Activated CD4-positive, alpha-beta T cell treated with anti-CD3 and anti-CD28 coated beads, Interleukin-2, Interleukin-4, amounts not matched to agents 100 ng/mL and 50 ng/mL, durations not matched to agents 16 hours and 8 hours (primary cell): ENCODE data around the gene CMTM6.
"Not testable (repeated sequence)": the region's sequence is repeated elsewhere in the genome, so short reads cannot be mapped to it uniquely, and the experiment has no call there.

Experiments used
- DNase-seq: peaks from one replicate; pipeline ENCODE4 v3.0.0-alpha.2; 2020; ENCODE audit warnings: low spot score

Gene CMTM6

DNA sequence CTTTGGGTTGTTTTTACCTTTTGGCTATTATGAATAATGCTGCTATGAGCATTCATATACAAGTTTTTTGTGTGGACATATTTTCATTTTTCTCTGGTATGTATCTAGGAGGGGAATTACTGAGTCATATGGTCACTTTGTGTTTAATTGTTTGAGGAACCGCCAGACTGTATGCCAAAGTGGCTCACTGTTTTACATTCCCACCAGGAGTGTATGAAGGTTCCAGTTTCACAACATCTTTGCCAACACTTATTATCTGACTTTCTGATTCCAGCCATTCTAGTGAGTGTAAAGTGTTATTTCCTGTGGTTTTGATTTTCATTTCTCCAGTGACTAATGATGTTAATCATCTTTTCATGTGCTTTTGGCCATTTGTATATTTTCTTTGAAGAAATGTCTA lies 59.2 kb downstream of the CMTM6 start:
- DNase-seq = no peak

DNA sequence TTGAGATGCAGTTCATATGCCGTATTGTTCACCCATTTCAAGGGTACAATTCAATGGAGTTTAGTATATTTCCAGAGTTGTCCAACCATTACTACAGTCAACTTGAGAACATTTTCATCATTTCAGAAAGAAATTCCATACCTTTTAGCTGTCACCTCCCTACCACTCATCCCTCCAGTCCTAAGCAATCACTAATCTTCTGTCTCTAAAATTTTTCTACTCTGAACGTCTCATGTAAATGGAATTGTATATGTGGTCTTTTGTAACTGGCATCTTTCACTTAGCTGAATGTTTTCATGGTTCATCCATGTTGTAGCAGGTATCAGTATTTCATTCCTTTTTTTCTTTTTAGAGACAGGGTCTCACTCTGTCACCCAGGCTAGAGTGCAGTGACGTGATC lies 59.9 kb downstream of the CMTM6 start:
- no peak for DNase-seq

DNA sequence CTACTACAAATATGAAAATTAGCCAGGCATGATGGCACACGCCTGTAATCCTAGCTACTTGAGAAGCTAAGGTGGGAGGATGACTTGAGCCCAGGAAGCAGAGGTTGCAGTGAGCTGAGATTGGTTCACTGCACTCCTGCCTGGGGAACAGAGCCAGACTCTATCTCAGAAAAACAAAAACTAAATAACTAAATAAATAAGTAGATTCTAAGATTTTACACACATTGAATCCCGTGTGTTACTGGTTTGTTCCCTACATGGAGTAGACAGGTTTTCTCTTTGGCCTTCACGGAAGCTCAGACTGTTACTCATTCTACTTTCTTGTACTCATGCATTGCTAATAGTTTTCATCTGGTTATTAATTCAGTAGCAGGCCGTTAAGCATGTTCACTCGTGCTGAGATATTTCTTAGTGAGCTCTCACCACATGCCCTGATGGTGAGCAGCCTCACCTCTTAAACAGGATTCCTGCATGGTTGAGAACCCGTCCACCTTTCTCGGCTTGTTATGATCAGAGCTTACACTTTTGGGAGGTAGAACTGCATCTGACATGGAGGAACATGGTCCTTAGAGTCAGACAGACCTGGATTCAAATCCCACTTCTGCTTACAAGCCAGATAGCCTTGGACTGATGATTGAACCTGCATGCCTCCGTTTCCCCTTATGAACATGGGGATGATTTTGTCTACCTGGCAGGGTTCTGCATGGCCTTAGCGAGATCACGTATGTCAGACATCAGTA lies 61.9 kb downstream of the CMTM6 start:
- DNase-seq = no peak

DNA sequence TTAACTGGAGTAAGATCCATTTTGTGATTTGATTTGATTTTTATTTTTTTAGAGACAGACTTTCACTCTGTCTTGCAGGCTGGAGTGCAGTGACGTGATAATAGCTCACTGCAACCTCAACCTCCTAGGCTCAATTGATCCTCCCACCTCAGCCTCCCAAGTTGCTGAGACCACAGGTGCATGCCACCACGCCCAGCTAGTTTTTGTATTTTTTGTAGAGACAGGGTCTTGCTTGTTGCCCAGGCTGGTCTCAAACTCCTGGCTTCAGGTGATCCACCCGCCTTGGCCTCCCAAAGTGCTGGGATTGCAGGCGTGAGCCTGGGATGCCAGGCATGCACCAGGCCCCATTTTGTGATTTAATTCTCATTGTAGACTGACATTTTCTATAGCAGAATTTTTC lies 63.2 kb downstream of the CMTM6 start:
- DNase-seq = not testable (repeated sequence)

DNA sequence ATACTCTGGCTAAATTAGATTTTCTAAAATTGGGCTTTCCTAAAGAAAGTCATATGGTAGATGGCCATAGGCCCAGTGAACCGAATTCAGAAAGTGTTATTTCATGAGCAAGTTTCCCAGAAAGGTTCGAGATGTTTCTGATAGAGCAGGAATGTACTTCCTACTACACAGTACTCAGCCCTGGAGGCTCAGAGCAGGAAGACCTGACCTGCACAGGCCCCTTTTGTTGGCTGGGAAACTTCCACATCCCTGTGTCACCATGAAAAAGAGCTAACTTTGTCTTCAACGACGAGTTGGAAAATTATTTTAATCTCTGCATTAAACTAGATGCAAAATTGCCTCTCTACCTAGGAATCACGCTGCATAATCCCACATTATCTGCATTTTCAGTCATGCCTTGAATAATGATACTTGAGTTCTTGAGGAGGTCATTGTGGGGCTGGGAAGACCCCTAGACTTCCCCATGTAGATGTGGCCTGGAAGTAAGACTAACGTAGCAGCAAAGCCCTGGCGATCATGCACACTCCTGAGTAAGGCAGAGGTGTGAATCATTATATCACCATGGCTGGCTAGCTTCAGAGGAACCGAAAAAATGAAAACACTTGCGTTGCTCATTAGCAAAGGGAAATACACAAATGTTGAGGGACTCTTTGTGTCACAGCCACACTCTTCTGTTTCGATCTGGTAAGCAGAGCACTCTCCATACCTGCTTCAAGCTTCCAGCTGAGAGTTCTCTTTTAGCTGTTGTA lies 63.9 kb downstream of the CMTM6 start:
- DNase-seq = peak; percentile 64

DNA sequence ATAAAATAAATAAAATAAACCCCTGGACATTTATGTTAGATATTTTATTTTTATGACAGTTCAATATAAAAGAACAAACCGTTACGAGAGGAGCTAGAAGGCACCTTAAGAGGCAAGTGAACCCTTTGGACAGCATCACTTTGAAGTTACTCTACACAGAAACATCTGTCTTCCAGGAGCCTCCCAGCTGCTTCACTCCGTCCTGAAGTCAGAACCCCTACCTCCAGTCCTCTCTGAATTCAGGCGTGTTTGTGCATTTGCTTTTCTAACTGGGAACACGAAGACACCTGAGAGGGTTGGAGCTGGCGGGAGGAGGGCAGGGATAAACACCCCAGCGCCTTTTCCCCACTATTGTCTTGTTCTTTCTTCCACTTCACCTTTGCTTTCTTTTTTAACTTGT lies 64.8 kb downstream of the CMTM6 start:
- DNase-seq = no peak

DNA sequence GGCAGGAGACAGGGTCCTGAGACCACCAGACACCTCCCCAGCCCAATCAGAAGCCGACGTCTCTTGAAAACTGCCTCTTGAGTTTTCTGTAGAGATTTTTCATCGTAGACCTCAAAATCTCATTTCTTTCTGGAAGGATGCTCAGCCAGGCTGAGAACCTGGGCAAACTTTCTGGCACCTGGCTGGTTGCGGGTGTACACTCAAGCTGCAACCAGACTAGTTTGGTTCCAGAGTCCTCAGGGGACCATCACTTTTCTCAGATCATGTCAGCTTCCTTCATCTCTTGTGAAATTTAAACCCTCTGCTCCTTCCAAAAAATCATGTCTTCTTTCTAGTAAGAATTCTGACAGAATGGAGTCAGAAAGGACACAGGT lies 65.8 kb downstream of the CMTM6 start:
- no peak for DNase-seq

DNA sequence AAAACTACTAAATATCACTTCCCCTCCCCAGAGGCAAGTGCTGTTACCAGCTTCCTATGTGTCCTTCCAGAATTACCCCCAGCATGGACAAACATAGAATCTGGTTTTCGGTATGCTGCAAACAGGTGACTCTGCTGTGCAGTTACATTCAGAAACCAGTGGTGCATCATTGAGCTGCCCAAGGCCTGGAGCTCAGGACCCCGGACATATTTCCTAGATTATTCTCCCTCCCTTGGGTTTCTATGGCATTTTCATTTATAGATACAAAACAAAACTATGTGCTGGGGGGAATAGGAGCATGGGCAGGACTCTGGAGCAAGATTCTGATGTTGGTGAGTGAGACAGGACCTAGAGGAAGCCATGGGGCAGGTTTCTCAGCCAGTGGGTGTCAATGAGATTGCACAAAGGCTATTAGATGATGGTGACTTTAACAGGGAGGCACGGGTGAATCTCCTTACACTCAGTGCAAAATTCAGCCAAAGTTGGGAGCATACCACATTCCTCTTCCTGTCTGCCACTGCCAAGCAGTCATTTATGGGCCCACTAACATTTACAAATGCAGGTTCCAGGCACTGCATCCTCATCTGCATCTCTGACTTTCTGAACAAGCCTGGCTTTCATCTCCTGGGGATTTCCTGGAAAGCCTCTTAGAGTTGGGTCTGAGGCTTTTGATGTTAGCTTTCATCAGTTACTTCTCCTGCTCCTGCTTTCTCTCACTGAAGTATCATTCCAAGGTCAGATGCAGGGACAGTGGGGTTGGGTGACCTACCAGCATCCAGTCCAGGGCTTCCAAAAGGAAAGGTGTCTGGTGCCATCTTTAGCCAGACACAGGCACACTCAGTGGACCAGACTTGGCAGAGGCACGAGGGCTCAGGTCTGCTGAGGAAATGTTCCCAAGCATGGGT lies 66.5 kb downstream of the CMTM6 start:
- no peak for DNase-seq

DNA sequence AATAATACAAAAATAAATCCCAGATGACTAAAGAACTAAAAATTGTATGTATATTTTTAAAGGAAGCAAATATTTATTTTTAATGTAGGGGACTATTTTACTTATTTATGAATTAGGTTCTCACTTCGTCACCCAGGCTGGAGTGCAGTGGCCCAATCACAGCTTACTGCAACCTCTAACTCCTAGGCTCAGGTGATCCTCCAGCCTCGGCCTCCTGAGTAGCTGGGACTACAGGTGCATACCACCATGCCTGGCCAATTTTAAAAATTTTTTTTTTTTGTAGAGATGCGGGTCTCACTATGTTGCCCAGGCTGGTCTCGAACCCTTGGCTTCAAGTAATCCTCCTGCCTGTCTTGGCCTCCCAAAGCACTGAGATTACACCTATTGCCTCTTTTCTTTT lies 68.4 kb downstream of the CMTM6 start:
- no peak for DNase-seq

DNA sequence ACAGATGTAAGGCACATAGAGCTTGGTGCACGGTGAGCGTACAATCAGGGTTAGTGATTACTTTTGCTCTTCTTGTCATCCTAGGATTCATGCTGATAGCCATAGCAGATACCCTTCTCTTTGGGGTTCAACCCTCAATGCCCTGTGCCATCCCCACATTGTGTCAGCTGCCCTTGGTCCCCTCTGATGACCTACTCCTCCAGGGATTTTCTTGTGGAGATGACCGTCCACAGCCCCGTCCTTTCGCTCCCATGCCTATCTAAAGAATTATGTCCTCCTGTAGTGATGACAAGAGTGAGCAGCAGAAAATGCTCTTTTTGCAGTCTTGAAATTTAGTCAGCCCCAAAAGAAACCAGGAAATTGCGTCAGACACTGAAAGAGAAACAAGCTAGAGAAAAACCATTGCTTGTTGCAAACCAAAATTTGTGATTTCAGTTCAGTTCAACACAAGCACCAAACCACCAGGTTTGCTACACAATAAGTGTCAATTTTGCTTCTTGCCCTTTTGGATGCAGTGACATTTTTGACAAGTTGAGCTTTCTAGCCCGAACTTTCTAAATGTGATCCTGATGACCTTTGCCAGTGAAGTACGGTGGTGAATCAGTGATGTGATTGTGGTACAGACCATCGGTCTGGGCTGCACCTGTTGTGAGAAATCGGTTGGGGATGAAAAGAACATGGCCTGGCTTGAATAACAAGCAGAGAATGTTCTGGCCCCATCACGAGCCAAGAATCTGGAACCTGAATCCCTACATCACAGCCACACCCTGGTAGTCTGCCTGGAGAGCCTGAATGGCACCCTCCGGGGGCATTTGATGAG lies 69.7 kb downstream of the CMTM6 start:
- DNase-seq = peak; percentile 80

DNA sequence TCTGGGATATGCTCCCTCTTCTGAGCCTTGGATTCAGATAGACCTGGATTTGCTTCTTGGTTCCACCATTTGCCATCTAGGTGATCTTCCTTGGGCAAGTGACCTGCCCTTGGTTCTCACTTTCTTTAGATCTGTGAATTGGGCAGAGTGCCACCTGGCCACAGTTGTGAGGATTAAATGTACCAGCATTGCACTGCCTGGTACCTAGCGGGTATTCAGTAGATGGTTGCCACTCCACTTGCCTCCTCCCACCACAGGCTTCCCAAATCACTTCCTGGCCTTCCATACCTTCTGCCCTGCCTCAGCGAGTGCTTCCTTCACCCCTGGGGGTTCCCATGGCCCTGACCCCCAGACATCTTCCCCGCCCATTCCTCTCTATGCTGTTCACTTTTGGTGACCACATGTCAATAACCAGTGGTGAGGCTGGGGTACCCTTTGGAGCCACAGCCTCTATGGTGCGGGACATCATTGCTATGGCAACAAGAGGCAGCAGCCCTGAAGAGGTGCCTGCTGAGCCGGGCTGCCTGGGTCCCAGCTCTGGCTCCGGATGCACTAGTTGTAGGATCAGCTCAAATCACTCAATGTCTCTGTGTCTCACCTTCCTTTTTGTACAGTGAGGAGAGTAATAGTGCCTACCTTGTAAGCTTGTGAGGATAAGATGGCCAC lies 70.5 kb downstream of the CMTM6 start:
- no peak for DNase-seq

DNA sequence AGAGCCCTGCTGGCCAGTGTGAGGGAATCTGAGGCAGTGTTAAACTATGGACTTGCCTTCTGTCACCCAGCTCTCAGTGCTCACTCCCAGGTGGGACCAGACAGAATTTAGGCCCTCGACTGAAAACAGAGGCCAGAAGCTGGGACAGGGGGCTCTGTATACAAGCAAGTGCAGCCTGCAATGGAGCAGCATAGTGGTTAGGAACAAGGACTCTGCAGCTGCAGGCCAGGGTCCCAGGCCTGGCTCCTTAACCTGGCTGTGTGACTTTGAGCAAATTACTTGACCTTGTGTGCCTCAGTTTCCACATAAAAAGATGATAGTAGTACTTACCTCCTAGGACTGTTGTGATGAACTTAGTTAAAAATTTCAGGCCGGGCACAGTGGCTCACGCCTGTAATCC lies 71.2 kb downstream of the CMTM6 start:
- no peak for DNase-seq
